ENCODE measurements around the gene NAGS. TPM values are rescaled to one million over a fixed set of nuclear protein-coding genes. Genes with fewer than 3 reads are reported as not detected.

NAGS gene
- 1.1 to 1.4 TPM (median 1.2 TPM) in 5 replicates for total RNA-seq (2022; extraction: Qiagen RNA extraction)

GRCh38 chr17:44004077-44004760, at the start of gene NAGS:
TSS of gene NAGS (plus strand) at chr17:44004622. CDS start at chr17:44004664, 42 bp downstream.

DNA sequence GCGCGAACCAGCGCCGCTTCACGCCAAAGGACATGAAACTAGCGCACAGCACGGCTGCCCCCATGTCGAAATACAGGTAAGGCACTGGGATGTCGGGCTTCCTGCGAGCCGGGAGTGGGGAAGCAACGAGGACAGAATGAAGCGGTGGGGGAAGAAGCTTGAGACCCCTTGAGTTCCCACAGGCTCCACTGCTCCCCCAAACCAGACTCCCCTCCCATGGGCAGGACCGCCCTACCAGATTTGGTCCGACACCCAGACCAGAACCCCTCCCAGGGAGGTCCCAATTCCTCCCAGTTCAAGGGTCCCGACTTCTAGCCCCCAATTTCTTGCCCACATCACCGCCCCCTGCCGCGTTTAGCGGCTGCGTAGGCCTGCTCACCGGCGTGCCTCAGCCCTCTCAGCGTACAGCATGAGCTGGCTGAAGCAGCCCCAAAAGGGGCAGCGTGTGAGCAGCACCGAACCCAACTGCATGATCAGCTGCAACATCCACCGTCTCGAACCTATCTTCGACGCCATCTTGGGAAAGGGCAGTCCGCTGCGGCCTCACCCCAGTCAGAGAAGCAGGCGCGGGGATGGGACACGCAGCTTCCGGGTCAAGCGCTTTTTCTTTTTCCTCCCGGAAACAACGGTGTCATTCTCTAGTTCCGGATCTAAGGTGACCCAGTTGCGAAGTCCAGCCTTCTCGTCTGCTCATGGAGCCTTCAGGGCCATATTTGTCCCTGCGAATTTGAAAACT, 10.2 kb downstream of the NAGS start, which contains the start of gene TMEM101:
TMEM101 (minus strand) TSS at position 527 of the 736 bp plus-strand sequence; CDS start at position 516, 11 bp downstream.

Other genes starting within 250 kb of the NAGS start
- 0.03 TPM in 1 of 5 replicates, not detected in the others for gene SOST, start 245.8 kb upstream of the NAGS start, total RNA-seq (2022; extraction: Qiagen RNA extraction)
- 55.7 to 61.7 TPM (median 57.9 TPM) in 5 replicates for gene DUSP3, start 225.6 kb upstream of the NAGS start, total RNA-seq (2022; extraction: Qiagen RNA extraction)
- gene CFAP97D1, start 224.2 kb upstream of the NAGS start, total RNA-seq (2022; extraction: Qiagen RNA extraction) = 0.01 to 0.03 TPM (median 0.02 TPM) in 3 of 5 replicates, not detected in the others
- 13.9 to 16.7 TPM (median 15.3 TPM) in 5 replicates for gene MPP3, start 171.5 kb upstream of the NAGS start, total RNA-seq (2022; extraction: Qiagen RNA extraction)
- not detected in 5 replicates for gene CD300LG, start 157.4 kb upstream of the NAGS start, total RNA-seq (2022; extraction: Qiagen RNA extraction)
- gene MPP2, start 97.1 kb upstream of the NAGS start, total RNA-seq (2022; extraction: Qiagen RNA extraction) = 1.1 to 1.8 TPM (median 1.4 TPM) in 5 replicates
- 0.34 to 0.43 TPM in 2 of 5 replicates, not detected in the others for gene PPY, start 62.1 kb upstream of the NAGS start, total RNA-seq (2022; extraction: Qiagen RNA extraction)
- gene PYY, start 50.7 kb upstream of the NAGS start, total RNA-seq (2022; extraction: Qiagen RNA extraction) = 0.08 TPM in 1 of 5 replicates, not detected in the others
- gene TMEM101, start 10.3 kb downstream of the NAGS start, total RNA-seq (2022; extraction: Qiagen RNA extraction) = 26.6 to 32.4 TPM (median 30.7 TPM) in 5 replicates
- 48.6 to 52.3 TPM (median 49.5 TPM) in 5 replicates for gene LSM12, start 62.0 kb downstream of the NAGS start, total RNA-seq (2022; extraction: Qiagen RNA extraction)
- 116 to 174 TPM (median 167 TPM) in 5 replicates for gene G6PC3, start 66.1 kb downstream of the NAGS start, total RNA-seq (2022; extraction: Qiagen RNA extraction)
- gene HDAC5, start 119.0 kb downstream of the NAGS start, total RNA-seq (2022; extraction: Qiagen RNA extraction) = 12.0 to 16.8 TPM (median 15.3 TPM) in 5 replicates
- 8.3 to 11.9 TPM (median 11.3 TPM) in 5 replicates for gene HROB, start 137.3 kb downstream of the NAGS start, total RNA-seq (2022; extraction: Qiagen RNA extraction)
- 0.07 TPM in 3 of 5 replicates, not detected in the others for gene ASB16, start 166.1 kb downstream of the NAGS start, total RNA-seq (2022; extraction: Qiagen RNA extraction)
- 34.5 to 43.3 TPM (median 42.7 TPM) in 5 replicates for gene TMUB2, start 182.3 kb downstream of the NAGS start, total RNA-seq (2022; extraction: Qiagen RNA extraction)
- 52.9 to 68.2 TPM (median 63.5 TPM) in 5 replicates for gene ATXN7L3, start 195.3 kb downstream of the NAGS start, total RNA-seq (2022; extraction: Qiagen RNA extraction)
- gene UBTF, start 215.1 kb downstream of the NAGS start, total RNA-seq (2022; extraction: Qiagen RNA extraction) = 79.2 to 91.0 TPM (median 85.8 TPM) in 5 replicates